Neutrophil (primary cell): Measurements from ENCODE around the gene SUCLG1.

Experiments
- H3K27ac ChIP-seq: fragments of 200-600 bp; sonication (generic); 2 replicates; pipeline ENCODE4 v1.5.1; 2016; ENCODE audit warnings: mild to moderate bottlenecking, moderate library complexity
- H3K27me3 ChIP-seq: fragments of 200-600 bp; sonication (generic); 2 replicates; pipeline ENCODE4 v1.6.0; 2016; ENCODE audit warnings: mild to moderate bottlenecking
- H3K36me3 ChIP-seq: fragments of 200-600 bp; sonication (generic); 2 replicates; pipeline ENCODE4 v1.5.1; 2017
- H3K4me1 ChIP-seq, 2 experiments: fragments of 200-600 bp in 1 of 2; sonication (generic) in 1 of 2; 1 replicate in 1 of 2; 2 replicates in 1 of 2; pipeline versions ENCODE4 v1.5.1 to v1.6.1; 2013 to 2016; ENCODE audit warnings: low read depth in 1 of 2, low read length in 1 of 2, mild to moderate bottlenecking in 1 of 2, moderate library complexity in 1 of 2; ENCODE audit not compliant: control insufficient read depth in 1 of 2, insufficient read depth in 1 of 2
- H3K4me3 ChIP-seq, 2 experiments: fragments of 200-600 bp in 1 of 2; sonication (generic) in 1 of 2; 1 replicate in 1 of 2; 2 replicates in 1 of 2; pipeline ENCODE4 v1.5.1; 2013 to 2016; ENCODE audit warnings: low read depth in 1 of 2, low read length in 1 of 2, mild to moderate bottlenecking in 1 of 2, moderate library complexity in 1 of 2
- H3K9me3 ChIP-seq: fragments of 200-600 bp; sonication (generic); 2 replicates; pipeline ENCODE4 v1.5.1; 2016
- TF ChIP-seq, protein P1 (sequence below): fragments of 200-600 bp; sonication (generic); IDR thresholded peaks from 2 replicates; pipeline ENCODE4 v1.5.1; 2016; ENCODE audit warnings: antibody characterized with exemption

The SUCLG1 gene

DNA sequence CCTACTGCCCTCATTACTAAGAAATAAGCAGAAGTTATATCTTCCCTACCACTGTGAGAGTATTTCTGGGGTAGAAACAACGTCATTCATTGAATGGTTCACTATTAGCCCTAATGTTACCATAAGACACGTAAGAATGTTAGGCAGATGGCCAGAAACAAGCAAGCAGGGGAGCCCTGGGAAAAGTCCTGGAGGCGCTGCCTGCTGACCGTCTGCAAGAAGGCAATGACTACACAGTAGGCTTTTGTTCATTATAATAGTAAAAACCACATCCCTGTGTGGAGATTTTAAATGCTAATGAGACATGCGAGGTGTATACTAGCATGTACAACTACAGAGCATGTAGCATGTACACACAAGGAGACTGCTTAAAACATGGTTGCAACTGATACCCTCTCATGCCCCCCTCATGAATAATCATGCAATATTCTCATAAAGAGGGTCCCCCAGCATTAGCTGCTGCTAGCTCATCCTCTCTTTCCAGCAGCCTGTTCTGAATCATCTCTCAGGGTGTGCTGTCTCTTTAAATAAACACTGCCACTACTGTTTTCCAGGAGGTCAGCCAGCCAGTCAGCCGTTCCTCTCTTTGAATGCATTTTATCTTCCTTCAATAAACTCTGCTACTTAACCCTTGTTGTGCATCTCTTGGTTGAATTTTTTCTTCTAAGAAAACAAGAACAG, 23.6 kb downstream of the SUCLG1 start:
- TF ChIP-seq, protein P1, sequence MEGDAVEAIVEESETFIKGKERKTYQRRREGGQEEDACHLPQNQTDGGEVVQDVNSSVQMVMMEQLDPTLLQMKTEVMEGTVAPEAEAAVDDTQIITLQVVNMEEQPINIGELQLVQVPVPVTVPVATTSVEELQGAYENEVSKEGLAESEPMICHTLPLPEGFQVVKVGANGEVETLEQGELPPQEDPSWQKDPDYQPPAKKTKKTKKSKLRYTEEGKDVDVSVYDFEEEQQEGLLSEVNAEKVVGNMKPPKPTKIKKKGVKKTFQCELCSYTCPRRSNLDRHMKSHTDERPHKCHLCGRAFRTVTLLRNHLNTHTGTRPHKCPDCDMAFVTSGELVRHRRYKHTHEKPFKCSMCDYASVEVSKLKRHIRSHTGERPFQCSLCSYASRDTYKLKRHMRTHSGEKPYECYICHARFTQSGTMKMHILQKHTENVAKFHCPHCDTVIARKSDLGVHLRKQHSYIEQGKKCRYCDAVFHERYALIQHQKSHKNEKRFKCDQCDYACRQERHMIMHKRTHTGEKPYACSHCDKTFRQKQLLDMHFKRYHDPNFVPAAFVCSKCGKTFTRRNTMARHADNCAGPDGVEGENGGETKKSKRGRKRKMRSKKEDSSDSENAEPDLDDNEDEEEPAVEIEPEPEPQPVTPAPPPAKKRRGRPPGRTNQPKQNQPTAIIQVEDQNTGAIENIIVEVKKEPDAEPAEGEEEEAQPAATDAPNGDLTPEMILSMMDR, result no peak
- no peaks in the 10 kb centered on the region for H3K27me3 ChIP-seq
- no peaks in the 10 kb centered on the region for H3K9me3 ChIP-seq
- H3K4me1 ChIP-seq, result no peaks in the 10 kb centered on the region
- no peak overlapping the region for H3K27ac ChIP-seq
- H3K4me3 ChIP-seq, result no peak overlapping the region
- peaks cover 96% of the 10 kb centered on the region for H3K36me3 ChIP-seq

DNA sequence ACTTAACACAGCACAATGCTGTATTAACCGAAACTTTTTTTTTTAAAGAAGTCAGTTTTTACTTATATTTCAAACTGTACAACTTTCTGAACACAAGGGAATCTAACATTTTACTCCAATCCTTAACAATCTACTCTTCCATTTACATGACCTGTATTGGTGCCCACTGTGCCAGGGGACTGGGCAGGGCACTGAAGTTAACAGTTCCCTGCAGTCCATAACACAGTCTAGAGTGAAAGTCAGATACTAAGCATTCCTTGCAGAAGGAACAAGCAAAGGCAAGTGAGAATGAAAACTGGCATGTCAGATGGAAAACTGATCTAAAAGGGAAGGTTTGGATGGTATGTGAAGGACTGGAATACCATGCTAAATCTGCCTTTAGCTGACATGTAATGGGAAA, 29.8 kb downstream of the SUCLG1 start:
- H3K4me1 ChIP-seq, result peaks cover 10 to 14% of the 10 kb centered on the region in 2 experiments
- TF ChIP-seq, protein P1, result no peak
- H3K36me3 ChIP-seq, result peaks cover 81% of the 10 kb centered on the region
- no peak overlapping the region for H3K4me3 ChIP-seq
- no peaks in the 10 kb centered on the region for H3K9me3 ChIP-seq
- H3K27ac ChIP-seq, result no peak overlapping the region
- no peaks in the 10 kb centered on the region for H3K27me3 ChIP-seq

DNA sequence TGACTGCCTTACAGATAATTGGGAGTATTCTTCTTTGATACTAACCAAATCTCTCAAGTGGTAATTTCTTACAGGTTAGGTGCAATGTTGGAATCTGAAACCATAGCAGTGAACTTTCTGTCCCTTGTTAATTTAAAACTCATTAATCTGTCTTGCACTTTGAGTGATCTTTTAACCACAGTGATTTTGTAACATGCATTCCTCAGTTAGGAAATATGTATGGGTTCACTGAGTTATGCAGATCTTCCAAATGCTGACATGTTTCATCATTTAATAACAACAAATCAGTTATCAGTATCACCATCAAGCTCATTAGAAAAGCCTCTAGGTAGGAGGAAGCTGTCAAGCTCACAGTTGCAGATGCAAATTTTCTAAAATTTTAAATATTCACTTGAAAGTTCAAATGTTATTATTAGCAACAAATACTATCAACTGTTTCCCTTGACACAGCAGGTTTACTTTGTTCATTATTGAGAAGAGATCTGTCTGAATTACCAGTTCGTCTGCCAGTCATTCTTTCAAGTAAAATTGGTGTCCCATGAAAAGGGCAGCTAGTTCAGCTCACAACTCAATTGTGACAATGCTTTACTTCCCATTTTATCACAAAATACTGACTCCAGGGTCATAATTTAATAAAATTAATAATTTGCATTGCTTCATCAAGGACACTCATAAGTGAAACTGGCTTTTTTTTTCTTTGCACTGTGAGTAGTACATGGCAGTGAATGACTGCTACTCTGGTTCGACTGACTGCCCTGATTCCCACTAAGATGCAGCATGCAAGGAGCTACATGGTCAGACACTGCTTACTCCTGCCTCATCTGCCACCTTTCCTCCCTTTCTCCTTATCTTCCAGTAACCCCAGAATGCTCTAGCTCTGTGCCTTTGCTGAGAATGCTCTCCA, 31.6 kb downstream of the SUCLG1 start:
- peaks cover 10 to 14% of the 10 kb centered on the region in 2 experiments for H3K4me1 ChIP-seq

DNA sequence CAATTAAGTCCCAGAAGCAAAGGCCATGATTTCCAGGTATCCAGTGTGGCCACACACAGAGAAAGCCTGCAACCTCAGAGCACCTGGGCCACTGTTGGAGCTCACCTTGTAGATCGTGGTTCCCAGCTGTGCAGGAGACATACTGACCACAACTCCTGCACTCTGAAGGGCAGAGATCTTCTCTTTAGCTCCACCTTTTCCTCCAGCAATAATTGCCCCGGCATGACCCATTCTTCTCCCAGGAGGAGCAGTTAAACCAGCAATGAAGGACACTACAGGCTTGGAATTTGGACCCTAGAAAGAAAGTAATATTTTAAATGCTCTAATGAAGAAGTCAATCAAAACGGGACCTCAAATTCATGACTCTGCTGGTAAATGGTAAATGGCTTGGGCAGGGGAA, 33.8 kb downstream of the SUCLG1 start:
- Histone ChIP-seq H3K27ac (no peak overlapping the region), H3K9me3 (no peaks in the 10 kb centered on the region), H3K36me3 (peaks cover 72% of the 10 kb centered on the region), H3K4me1 (peaks cover 10 to 14% of the 10 kb centered on the region in 2 experiments), H3K4me3 (no peak overlapping the region), H3K27me3 (no peaks in the 10 kb centered on the region)
- TF ChIP-seq, protein P1, result no peak

More for the DNA sequence above, 31.6 kb downstream of the SUCLG1 start:
- Histone ChIP-seq H3K36me3 (peaks cover 81% of the 10 kb centered on the region), H3K9me3 (no peaks in the 10 kb centered on the region), H3K4me3 (no peak overlapping the region), H3K27ac (peak overlapping the region; percentile 47), H3K27me3 (no peaks in the 10 kb centered on the region)
- TF ChIP-seq, protein P1, result no peak

DNA sequence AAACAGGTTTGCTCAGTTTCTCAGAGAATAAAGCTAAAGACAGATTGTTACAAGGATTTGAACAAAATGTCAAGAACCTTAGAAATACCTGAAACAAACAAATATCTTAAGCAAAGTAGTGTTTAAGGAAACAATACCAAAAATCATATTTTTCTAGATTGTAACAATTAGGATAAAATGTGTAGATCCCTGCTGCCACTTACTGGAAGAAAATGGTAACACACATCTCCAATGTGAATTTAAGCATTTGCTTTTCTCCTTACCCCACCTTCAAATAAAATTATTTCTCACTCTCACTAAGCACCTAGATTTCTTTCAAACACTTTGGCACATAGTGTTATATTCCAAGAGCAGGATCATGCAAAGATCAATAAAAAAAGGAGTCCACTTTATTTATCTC, 34.9 kb downstream of the SUCLG1 start:
- H3K27me3 ChIP-seq, result no peaks in the 10 kb centered on the region
- no peaks in the 10 kb centered on the region for H3K9me3 ChIP-seq
- peaks cover 10 to 14% of the 10 kb centered on the region in 2 experiments for H3K4me1 ChIP-seq
- no peak overlapping the region for H3K27ac ChIP-seq
- H3K36me3 ChIP-seq, result peaks cover 60% of the 10 kb centered on the region
- no peak overlapping the region for H3K4me3 ChIP-seq
- TF ChIP-seq, protein P1, result no peak
